ENCODE measurements around the gene DDX49. TPM values are rescaled to one million over a fixed set of nuclear protein-coding genes. Genes with fewer than 3 reads are reported as not detected.

DDX49 gene
- total and polyA plus RNA-seq, 12 donors, result 16.2 to 74.5 (median 22.1) TPM

DNA sequence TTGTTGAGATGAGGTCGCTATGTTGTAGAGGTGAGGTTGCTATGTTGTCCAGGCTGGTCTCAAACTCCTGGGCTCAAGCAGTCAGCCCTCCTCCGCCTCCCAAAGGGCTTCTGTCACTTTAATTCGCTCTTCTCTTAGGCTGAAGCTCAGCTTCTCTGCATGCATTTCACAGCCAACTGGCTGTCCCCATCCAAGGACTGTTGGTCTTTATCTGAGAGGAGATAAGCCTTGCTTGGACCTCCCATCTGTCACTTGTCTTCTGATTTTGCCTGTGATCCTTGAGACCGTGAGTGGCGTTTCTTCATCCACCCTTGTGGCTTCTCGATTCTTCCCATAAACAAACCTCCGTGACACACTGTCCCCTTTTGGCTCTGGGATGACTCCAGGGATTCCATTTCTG, 48.0 kb upstream of the DDX49 start:
- H3K27me3 ChIP-seq, result peaks cover 0 to 39% (median 15%) of the 10 kb centered on the region in 7 donors
- TF ChIP-seq CTCF (IDR thresholded peaks at IDR 0.05), result no peak
- no peak for ATAC-seq

DNA sequence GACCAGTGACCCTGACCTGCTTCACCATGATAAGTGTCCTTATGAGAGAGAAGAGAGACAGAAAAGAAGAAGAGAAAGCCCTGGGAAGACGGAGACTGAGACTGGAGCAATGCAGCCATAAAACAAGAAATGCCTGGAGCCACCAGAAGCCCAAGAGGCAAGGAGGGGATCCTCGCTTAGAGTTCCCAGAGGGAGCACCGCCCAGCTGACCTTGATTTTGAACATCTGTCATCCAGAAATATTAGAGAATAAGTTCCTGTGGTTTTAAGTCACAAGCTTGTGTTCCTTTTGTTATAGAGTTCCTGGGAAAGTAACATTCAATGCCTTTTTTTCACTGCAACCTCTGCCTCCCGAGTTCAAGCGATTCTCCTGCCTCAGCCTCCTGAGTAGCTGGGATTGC, 43.8 kb upstream of the DDX49 start:
- Histone ChIP-seq H3K9me3 (peaks cover 0 to 10% (median 0%) of the 10 kb centered on the region in 11 donors), H3K27ac (no peak overlapping the region), H3K4me3 (no peak overlapping the region), H3K4me1 (peaks cover 0 to 3% (median 0%) of the 10 kb centered on the region in 9 donors), H3K36me3 (peaks cover 0 to 4% (median 0%) of the 10 kb centered on the region in 9 donors), H3K27me3 (peaks cover 0 to 24% (median 3%) of the 10 kb centered on the region in 7 donors)
- intact Hi-C loops (cut with DNase I), result no loop called here
- ATAC-seq (no peak), DNase-seq (no peak)
- WGBS, 2 donors, result 90% methylated on average over 5 of the region's 5 CpGs
- TF ChIP-seq CTCF (IDR thresholded peaks at IDR 0.05), result no peak

More for the DNA sequence above, 48.0 kb upstream of the DDX49 start:
- peaks cover 0 to 1% (median 0%) of the 10 kb centered on the region in 11 donors for H3K9me3 ChIP-seq
- no peak overlapping the region for H3K27ac ChIP-seq
- intact Hi-C loops (cut with DNase I), result no loop called here
- WGBS, 2 donors, result 67 to 82% methylated on average over 7 of the region's 7 CpGs
- H3K4me1 ChIP-seq, result peaks cover 0 to 22% (median 17%) of the 10 kb centered on the region in 9 donors
- peaks cover 0 to 20% (median 13%) of the 10 kb centered on the region in 9 donors for H3K36me3 ChIP-seq
- no peak for DNase-seq
- no peak overlapping the region for H3K4me3 ChIP-seq

DNA sequence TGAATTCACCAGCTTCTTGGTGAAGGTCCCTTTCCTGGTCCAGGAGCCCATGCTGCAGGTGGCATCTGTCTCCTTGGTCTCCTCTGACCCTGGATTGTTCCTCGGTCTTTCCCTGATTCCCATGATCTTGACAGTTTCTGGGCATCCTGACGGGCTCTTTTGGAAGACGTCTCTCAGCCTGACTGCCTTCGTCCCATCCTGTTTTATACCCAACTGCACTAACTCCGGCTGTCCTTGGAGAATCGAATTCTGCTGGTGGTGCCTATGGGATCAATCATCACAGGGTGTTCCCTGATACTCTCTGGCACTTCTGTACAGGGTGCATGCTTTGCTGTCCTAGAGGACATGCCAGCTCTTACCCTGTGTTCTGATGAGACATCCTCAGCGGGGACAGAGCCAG, 42.6 kb upstream of the DDX49 start:
- TF ChIP-seq CTCF (IDR thresholded peaks at IDR 0.05), result no peak
- Histone ChIP-seq H3K9me3 (peaks cover 0 to 10% (median 0%) of the 10 kb centered on the region in 11 donors), H3K27ac (no peak overlapping the region), H3K4me1 (no peaks in the 10 kb centered on the region), H3K27me3 (peaks cover 0 to 13% (median 0%) of the 10 kb centered on the region in 7 donors), H3K4me3 (no peak overlapping the region), H3K36me3 (peaks cover 0 to 4% (median 0%) of the 10 kb centered on the region in 9 donors)
- intact Hi-C loops (cut with DNase I), result no loop called here
- no peak for ATAC-seq
- no peak for DNase-seq
- WGBS, 2 donors, result 95 to 97% methylated on average over 7 of the region's 7 CpGs

DNA sequence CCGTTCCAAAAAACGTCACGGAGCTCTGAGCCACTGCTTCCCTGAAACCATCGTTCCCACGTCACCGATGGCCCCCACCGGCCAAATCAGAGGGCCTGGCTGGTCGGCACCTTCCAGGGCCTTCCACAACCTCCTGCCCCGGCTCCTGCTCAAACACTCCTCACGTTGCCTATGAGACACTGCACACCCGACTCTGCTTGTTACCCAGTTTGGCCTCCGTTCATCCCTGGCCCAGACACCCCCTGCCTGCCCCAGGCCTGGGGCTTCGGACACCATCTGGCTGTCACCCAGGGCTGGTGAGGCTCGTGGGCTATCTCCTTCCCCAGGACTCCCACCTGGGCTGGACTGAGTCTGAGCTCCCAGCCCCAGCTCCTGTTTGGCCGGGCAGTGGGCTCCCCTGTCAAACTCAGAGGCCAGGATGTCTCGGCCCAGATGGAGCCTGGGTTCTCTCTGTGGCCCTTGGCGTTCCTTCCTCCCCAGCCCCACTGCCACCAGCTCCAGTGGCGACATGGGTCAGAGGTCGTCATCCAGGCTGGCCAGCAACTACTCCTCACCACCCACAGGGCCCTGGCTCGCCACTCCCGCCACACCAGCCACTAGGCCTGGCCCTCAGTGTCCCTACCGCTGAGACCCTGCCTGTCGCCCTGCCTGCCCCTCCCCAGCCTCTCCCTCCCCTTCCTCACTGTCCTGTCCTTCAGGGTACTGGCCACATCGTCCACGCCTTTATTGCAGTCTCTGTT, 41.3 kb upstream of the DDX49 start:
- H3K27ac ChIP-seq, result no peak overlapping the region
- 90 to 91% methylated on average over 24 to 25 of the region's 25 CpGs for WGBS, 2 donors
- peaks cover 0 to 2% (median 0%) of the 10 kb centered on the region in 7 donors for H3K27me3 ChIP-seq
- TF ChIP-seq CTCF (IDR thresholded peaks at IDR 0.05), result no peak
- peaks cover 0 to 10% (median 0%) of the 10 kb centered on the region in 11 donors for H3K9me3 ChIP-seq
- no peaks in the 10 kb centered on the region for H3K4me1 ChIP-seq
- no peak for DNase-seq
- ATAC-seq, result no peak
- intact Hi-C loops (cut with DNase I), result no loop called here
- H3K4me3 ChIP-seq, result no peak overlapping the region
- peaks cover 0 to 4% (median 0%) of the 10 kb centered on the region in 9 donors for H3K36me3 ChIP-seq
